ENCODE data around the gene APH1A. TPM values are rescaled to one million over a fixed set of nuclear protein-coding genes. Genes with fewer than 3 reads are reported as not detected.

The APH1A gene
- total and polyA plus RNA-seq, 2 of the 13 experiments (the other 11 are each of a cell fraction or from before 2014, with no cell fraction given) = 114 to 130 TPM

DNA sequence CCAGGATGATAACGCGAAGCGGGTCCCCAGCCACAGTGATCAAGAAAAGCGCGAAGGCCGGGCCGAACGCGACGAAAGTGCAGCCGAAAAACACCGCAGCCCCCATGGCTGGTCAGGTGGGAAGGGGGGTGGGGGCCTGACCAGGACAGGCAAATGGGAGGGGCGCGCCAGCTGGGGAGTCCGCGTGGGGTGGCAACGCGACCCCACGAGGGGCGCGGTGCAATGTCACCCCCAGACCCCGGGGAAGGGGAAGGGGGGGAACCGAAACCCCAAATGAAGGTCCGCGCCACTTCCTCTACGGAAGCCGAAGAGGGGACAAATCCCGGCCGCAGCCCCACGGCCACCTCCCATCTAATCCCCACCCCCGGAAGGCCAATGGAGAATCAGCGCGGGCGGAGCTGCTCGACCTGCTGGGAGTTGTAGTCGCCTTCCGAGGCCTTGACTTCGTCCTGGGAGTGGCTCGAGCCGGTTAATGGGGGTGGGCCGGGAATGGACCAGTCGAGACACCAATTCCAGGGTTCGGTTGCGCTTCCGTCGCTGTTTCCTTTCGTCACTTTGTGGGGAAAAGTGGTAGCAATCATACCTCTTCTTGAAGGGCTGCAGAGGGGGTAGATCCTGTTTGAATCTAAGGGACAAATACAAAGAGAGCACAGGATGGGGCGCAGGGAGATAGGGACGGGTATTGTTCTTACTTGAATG is at the start of gene APH1A (continued):
- TF ChIP-seq ZXDC (CRISPR knock-in tag; IDR thresholded peaks at IDR 0.05) = no peak
- 0 out of 2 replicates have a peak, but pooled peaks have one; percentile 30 for TF ChIP-seq ZNF263 (CRISPR knock-in tag; IDR thresholded peaks at IDR 0.05)
- TF ChIP-seq ZBTB46 (CRISPR knock-in tag; IDR thresholded peaks at IDR 0.05; ENCODE audit: borderline replicate concordance) = no peak
- TF ChIP-seq, protein P1, sequence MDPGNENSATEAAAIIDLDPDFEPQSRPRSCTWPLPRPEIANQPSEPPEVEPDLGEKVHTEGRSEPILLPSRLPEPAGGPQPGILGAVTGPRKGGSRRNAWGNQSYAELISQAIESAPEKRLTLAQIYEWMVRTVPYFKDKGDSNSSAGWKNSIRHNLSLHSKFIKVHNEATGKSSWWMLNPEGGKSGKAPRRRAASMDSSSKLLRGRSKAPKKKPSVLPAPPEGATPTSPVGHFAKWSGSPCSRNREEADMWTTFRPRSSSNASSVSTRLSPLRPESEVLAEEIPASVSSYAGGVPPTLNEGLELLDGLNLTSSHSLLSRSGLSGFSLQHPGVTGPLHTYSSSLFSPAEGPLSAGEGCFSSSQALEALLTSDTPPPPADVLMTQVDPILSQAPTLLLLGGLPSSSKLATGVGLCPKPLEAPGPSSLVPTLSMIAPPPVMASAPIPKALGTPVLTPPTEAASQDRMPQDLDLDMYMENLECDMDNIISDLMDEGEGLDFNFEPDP (CRISPR knock-in tag; conservative IDR thresholded peaks at IDR 0.05) = no peak
- TF ChIP-seq NFYC (CRISPR knock-in tag; IDR thresholded peaks at IDR 0.05) = peak; percentile 76
- no peak for TF ChIP-seq ZFP41 (CRISPR knock-in tag; IDR thresholded peaks at IDR 0.05; ENCODE audit: borderline replicate concordance)
- peak; percentile 38; the same call in 1 of the 2 replicates for TF ChIP-seq ZMAT3 (CRISPR knock-in tag; conservative IDR thresholded peaks at IDR 0.05)
- TF ChIP-seq THAP11 (CRISPR knock-in tag; IDR thresholded peaks at IDR 0.05) = peak; percentile 99
- no peak for TF ChIP-seq SOX6 (IDR thresholded peaks at IDR 0.05)
- peak; percentile 57 for TF ChIP-seq SOX6 (CRISPR knock-in tag; IDR thresholded peaks at IDR 0.05)
- TF ChIP-seq, protein P2, sequence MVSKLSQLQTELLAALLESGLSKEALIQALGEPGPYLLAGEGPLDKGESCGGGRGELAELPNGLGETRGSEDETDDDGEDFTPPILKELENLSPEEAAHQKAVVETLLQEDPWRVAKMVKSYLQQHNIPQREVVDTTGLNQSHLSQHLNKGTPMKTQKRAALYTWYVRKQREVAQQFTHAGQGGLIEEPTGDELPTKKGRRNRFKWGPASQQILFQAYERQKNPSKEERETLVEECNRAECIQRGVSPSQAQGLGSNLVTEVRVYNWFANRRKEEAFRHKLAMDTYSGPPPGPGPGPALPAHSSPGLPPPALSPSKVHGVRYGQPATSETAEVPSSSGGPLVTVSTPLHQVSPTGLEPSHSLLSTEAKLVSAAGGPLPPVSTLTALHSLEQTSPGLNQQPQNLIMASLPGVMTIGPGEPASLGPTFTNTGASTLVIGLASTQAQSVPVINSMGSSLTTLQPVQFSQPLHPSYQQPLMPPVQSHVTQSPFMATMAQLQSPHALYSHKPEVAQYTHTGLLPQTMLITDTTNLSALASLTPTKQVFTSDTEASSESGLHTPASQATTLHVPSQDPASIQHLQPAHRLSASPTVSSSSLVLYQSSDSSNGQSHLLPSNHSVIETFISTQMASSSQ (IDR thresholded peaks at IDR 0.05; ENCODE audit: low read depth) = 0 out of 2 replicates have a peak, but pooled peaks have one; percentile 23
- TF ChIP-seq, protein P2 (CRISPR knock-in tag; IDR thresholded peaks at IDR 0.05; ENCODE audit: borderline replicate concordance) = no peak; the same call in 1 of the 2 replicates
- TF ChIP-seq GLI4 (CRISPR knock-in tag; IDR thresholded peaks at IDR 0.05; ENCODE audit: borderline replicate concordance) = no peak
- TF ChIP-seq ZNF557 (CRISPR knock-in tag; IDR thresholded peaks at IDR 0.05) = no peak
- TF ChIP-seq ZNF720 (CRISPR knock-in tag; IDR thresholded peaks at IDR 0.05) = no peak
- TF ChIP-seq XRCC5 (optimal IDR thresholded peaks at IDR 0.05; ENCODE audit: low read length) = peak; percentile 79
- TF ChIP-seq ZNF747 (CRISPR knock-in tag; IDR thresholded peaks at IDR 0.05; ENCODE audit: borderline replicate concordance) = peak; percentile 85; the same call in 1 of the 2 replicates

Data from HepG2 (cell line).